ENCODE results near the gene SPNS2. TPM values are rescaled to one million over a fixed set of nuclear protein-coding genes. Genes with fewer than 3 reads are reported as not detected.
"Not testable (repeated sequence)": the region's sequence is repeated elsewhere in the genome, so short reads cannot be mapped to it uniquely, and the experiment has no call there.

Gene SPNS2
- total RNA-seq, 2 donors from 2014 or later, result 13.7 to 17.4 TPM

- H3K9ac ChIP-seq (ENCODE audit: low read depth in 2 of 2, low read length in 2 of 2), result no peak overlapping the region
- no peak overlapping the region for H3K27ac ChIP-seq
- no peaks in the 10 kb centered on the region for H3K4me1 ChIP-seq
- TF ChIP-seq CTCF (IDR thresholded peaks at IDR 0.05), result no peak
- H3K27me3 ChIP-seq, result no peaks in the 10 kb centered on the region
- intact Hi-C loops (cut with DNase I), result no loop called here
- H3K9me3 ChIP-seq, result no peaks in the 10 kb centered on the region
- no peak overlapping the region for H3K4me3 ChIP-seq
- H3K36me3 ChIP-seq, result no peaks in the 10 kb centered on the region
- no peak for DNase-seq
Observed at GRCh38 chr17:4573669-4574068, 75.0 kb downstream of the SPNS2 start.

- no peak for TF ChIP-seq CTCF (IDR thresholded peaks at IDR 0.05)
- Histone ChIP-seq H3K4me1 (no peaks in the 10 kb centered on the region), H3K9ac (ENCODE audit: low read depth in 2 of 2, low read length in 2 of 2) (no peak overlapping the region), H3K4me3 (no peak overlapping the region), H3K9me3 (no peaks in the 10 kb centered on the region), H3K36me3 (no peaks in the 10 kb centered on the region), H3K27me3 (no peaks in the 10 kb centered on the region), H3K27ac (no peak overlapping the region)
- DNase-seq, result no peak
- intact Hi-C loops (cut with DNase I), result no loop called here
Observed at GRCh38 chr17:4574448-4575045, 75.9 kb downstream of the SPNS2 start.

- H3K36me3 ChIP-seq, result no peaks in the 10 kb centered on the region
- no peaks in the 10 kb centered on the region for H3K4me1 ChIP-seq
- H3K4me3 ChIP-seq, result no peak overlapping the region
- no peak overlapping the region for H3K27ac ChIP-seq
- H3K9me3 ChIP-seq, result no peaks in the 10 kb centered on the region
- no peak for DNase-seq
- H3K27me3 ChIP-seq, result no peaks in the 10 kb centered on the region
- TF ChIP-seq CTCF (IDR thresholded peaks at IDR 0.05), result no peak
- H3K9ac ChIP-seq (ENCODE audit: low read depth in 2 of 2, low read length in 2 of 2), result no peak overlapping the region
- intact Hi-C loops (cut with DNase I), result no loop called here
Observed at GRCh38 chr17:4576161-4576558, 77.5 kb downstream of the SPNS2 start.

GRCh38 chr17:4576729-4577322, 78.1 kb downstream of the SPNS2 start:
- TF ChIP-seq CTCF (IDR thresholded peaks at IDR 0.05), result no peak
- no peak overlapping the region for H3K9ac ChIP-seq (ENCODE audit: low read depth in 2 of 2, low read length in 2 of 2)
- no peak overlapping the region for H3K27ac ChIP-seq
- H3K4me1 ChIP-seq, result no peaks in the 10 kb centered on the region
- no peak overlapping the region for H3K4me3 ChIP-seq
- no peak for DNase-seq
- intact Hi-C loops (cut with DNase I), result no loop called here
- H3K27me3 ChIP-seq, result peaks cover 1% of the 10 kb centered on the region
- H3K9me3 ChIP-seq, result no peaks in the 10 kb centered on the region
- no peaks in the 10 kb centered on the region for H3K36me3 ChIP-seq

GRCh38 chr17:4577386-4577993, 78.8 kb downstream of the SPNS2 start:
- no peak overlapping the region for H3K9ac ChIP-seq (ENCODE audit: low read depth in 2 of 2, low read length in 2 of 2)
- H3K4me3 ChIP-seq, result no peak overlapping the region
- H3K9me3 ChIP-seq, result no peaks in the 10 kb centered on the region
- H3K27me3 ChIP-seq, result peaks cover 8% of the 10 kb centered on the region
- no peaks in the 10 kb centered on the region for H3K4me1 ChIP-seq
- no peak for TF ChIP-seq CTCF (IDR thresholded peaks at IDR 0.05)
- no peaks in the 10 kb centered on the region for H3K36me3 ChIP-seq
- no peak overlapping the region for H3K27ac ChIP-seq
- intact Hi-C loops (cut with DNase I), result no loop called here
- DNase-seq, result no peak

- H3K4me3 ChIP-seq; H3K36me3 ChIP-seq; H3K27ac ChIP-seq; intact Hi-C loops (cut with DNase I); H3K9ac ChIP-seq (ENCODE audit: low read depth in 2 of 2, low read length in 2 of 2); DNase-seq; H3K4me1 ChIP-seq; H3K9me3 ChIP-seq: not testable (repeated sequence)
- H3K27me3 ChIP-seq, result peaks cover 16% of the 10 kb centered on the region
Observed at GRCh38 chr17:4578349-4578748, 79.7 kb downstream of the SPNS2 start.

Data from colonic mucosa (tissue), 4 donors.